ENCODE measurements around the gene RNF145. TPM values are rescaled to one million over a fixed set of nuclear protein-coding genes. Genes with fewer than 3 reads are reported as not detected.

Gene RNF145
- total RNA-seq, 1 donor from 2014 or later: 71.0 TPM

DNA sequence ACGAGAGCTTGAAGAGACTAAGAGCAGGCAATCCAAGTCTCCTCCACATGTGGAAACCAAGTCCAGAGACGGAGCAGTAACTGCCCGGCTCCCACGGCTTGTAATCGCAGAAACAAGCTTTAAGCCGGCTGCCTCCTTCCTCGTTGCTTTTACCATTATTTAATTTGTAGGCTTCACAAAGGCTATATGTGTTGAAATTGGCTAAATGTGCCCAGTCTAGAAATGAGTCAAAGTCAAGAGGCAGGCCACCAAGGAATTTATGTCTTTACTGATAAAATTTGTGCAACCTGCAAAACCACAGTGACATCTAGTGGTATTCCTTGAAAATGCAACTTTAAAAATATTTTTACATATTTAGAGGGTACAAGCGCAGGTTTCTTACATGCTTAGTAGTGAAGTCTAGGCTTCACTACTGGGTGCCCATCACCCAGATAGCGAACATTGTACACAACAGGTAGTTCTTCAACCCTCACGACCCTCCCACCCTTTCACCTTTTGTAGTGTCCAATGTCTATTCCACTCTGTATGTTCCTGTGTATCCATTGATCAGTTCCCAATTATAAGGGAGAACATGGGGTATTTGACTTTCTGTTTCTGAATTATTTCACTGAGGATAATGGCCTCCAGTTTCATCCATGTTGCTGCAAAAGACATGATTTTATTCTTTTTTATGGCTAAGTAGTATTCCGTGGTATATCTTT, 76.2 kb downstream of the RNF145 start:
- Mint-ChIP-seq H3K27me3 (ENCODE audit: unreplicated experiment) (peaks cover 1% of the 10 kb centered on the region), H3K4me1 (ENCODE audit: low read depth, unreplicated experiment) (peaks cover 8% of the 10 kb centered on the region), H3K9me3 (ENCODE audit: unreplicated experiment) (no peaks in the 10 kb centered on the region), H3K36me3 (ENCODE audit: unreplicated experiment) (no peaks in the 10 kb centered on the region), H3K4me3 (ENCODE audit: unreplicated experiment) (no peak overlapping the region), H3K27ac (ENCODE audit: unreplicated experiment) (no peak overlapping the region)
- no peak for DNase-seq
- TF ChIP-seq, protein P1, sequence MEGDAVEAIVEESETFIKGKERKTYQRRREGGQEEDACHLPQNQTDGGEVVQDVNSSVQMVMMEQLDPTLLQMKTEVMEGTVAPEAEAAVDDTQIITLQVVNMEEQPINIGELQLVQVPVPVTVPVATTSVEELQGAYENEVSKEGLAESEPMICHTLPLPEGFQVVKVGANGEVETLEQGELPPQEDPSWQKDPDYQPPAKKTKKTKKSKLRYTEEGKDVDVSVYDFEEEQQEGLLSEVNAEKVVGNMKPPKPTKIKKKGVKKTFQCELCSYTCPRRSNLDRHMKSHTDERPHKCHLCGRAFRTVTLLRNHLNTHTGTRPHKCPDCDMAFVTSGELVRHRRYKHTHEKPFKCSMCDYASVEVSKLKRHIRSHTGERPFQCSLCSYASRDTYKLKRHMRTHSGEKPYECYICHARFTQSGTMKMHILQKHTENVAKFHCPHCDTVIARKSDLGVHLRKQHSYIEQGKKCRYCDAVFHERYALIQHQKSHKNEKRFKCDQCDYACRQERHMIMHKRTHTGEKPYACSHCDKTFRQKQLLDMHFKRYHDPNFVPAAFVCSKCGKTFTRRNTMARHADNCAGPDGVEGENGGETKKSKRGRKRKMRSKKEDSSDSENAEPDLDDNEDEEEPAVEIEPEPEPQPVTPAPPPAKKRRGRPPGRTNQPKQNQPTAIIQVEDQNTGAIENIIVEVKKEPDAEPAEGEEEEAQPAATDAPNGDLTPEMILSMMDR (IDR thresholded peaks at IDR 0.05; ENCODE audit: partially characterized antibody, unreplicated experiment): peak; percentile 86

DNA sequence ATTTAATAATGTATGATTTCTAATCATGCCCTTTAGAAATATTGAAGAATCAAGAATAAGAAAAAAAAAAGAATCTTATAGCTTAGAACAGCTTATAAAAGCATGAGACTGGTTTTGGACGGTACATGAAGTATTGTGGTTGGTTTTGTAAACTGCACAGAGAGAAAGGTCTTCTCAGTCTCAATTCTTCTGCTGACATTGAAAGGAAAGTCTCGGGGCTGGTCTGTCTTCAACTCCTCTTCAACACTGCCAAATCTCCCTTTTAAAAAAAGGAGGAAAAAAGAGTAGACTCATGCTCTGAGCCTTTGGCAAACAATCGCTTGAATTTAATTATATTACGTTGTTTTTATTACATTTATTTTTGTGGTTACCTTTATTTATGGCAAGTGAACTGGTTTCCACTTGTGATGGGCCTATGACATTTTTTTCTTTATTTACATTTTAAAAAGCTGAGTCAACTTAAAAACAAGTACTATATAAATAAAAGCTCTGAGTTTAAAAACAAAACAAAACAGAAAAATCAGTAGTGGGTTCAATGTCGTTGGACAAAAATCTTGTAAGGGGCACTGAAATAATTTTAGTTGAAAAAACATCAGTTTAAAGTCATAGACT, 76.8 kb downstream of the RNF145 start:
- Mint-ChIP-seq H3K36me3 (ENCODE audit: unreplicated experiment) (no peaks in the 10 kb centered on the region), H3K9me3 (ENCODE audit: unreplicated experiment) (no peaks in the 10 kb centered on the region), H3K4me1 (ENCODE audit: low read depth, unreplicated experiment) (peaks cover 8% of the 10 kb centered on the region), H3K27ac (ENCODE audit: unreplicated experiment) (no peak overlapping the region), H3K4me3 (ENCODE audit: unreplicated experiment) (no peak overlapping the region), H3K27me3 (ENCODE audit: unreplicated experiment) (peaks cover 1% of the 10 kb centered on the region)
- TF ChIP-seq, protein P1 (IDR thresholded peaks at IDR 0.05; ENCODE audit: partially characterized antibody, unreplicated experiment): no peak
- no peak for DNase-seq

DNA sequence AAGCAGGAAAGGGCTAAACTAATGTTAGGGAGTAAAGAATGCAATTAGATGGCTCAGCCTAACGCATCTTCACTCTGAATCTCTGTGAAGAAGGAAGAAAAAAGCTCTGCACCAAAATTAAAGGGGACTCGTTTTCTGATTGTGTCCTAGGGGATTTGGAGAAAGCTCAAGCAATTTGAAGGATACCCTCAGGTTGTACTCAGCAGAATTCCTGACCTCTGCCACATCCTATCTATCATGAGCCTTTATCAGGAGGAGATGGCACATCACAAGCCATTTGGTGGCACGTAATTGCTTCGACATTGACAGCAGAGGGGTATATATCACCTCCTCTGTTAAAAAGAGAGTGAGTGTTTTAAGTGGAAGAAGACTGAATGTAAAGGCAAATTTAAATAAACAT, 77.4 kb downstream of the RNF145 start:
- DNase-seq: no peak
- Mint-ChIP-seq H3K36me3 (ENCODE audit: unreplicated experiment) (no peaks in the 10 kb centered on the region), H3K4me1 (ENCODE audit: low read depth, unreplicated experiment) (peaks cover 8% of the 10 kb centered on the region), H3K27ac (ENCODE audit: unreplicated experiment) (no peak overlapping the region), H3K4me3 (ENCODE audit: unreplicated experiment) (no peak overlapping the region), H3K27me3 (ENCODE audit: unreplicated experiment) (peaks cover 1% of the 10 kb centered on the region), H3K9me3 (ENCODE audit: unreplicated experiment) (no peaks in the 10 kb centered on the region)
- TF ChIP-seq, protein P1 (IDR thresholded peaks at IDR 0.05; ENCODE audit: partially characterized antibody, unreplicated experiment): no peak

DNA sequence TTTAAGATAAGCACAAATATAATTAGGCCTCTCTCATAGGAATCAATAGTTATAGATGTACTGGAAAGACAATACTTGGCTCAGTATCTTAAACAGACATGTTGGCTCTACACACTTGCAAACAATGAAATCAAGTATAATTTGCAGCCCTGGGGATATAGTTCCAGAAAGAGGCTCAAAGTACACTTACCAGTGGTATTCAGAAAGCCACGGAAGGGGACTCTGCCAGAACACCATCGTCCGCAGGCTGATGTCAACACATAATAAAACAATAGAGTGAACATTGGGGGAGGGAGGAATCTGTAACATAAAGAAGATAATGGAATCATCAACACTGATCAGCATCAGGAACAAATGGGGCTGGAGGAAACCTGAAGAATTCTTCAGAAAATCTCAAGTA, 78.5 kb downstream of the RNF145 start:
- H3K27me3 Mint-ChIP-seq (ENCODE audit: unreplicated experiment): peaks cover 1% of the 10 kb centered on the region

More for the DNA sequence above, 78.5 kb downstream of the RNF145 start:
- Mint-ChIP-seq H3K4me1 (ENCODE audit: low read depth, unreplicated experiment) (peaks cover 8% of the 10 kb centered on the region), H3K9me3 (ENCODE audit: unreplicated experiment) (no peaks in the 10 kb centered on the region), H3K36me3 (ENCODE audit: unreplicated experiment) (no peaks in the 10 kb centered on the region), H3K4me3 (ENCODE audit: unreplicated experiment) (no peak overlapping the region), H3K27ac (ENCODE audit: unreplicated experiment) (no peak overlapping the region)
- no peak for DNase-seq
- TF ChIP-seq, protein P1 (IDR thresholded peaks at IDR 0.05; ENCODE audit: partially characterized antibody, unreplicated experiment): no peak
